ENCODE data around the gene NMRK1.

DNA sequence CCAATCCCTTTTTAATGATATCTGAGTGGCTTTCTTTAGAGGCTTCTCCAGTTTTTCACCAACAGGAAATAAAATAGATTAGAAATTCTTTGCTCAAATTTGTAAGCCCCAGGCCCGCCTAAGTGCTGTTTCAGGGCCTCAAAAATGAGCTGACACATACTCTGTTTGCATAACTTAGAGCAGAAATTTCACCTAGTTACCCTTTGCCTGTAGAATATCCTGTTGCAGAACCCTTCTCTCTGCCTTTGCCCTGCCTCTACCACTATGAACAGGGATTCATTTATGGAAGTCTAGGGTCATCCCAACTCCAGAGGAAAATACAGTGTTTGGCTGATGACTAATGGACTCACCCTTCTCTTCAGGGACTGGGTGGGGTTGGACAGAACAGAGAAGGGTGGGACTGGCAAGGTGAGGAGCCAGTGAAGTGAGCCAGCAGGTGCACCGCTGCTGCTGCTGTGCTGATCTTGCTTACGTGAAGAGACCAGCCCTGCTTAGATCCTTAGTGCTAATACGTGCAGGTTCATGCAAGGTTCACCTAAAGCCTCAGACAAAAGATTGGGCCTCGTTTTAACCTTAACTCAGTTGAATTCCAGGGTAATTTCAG lies 23.2 kb upstream of the NMRK1 start:
- no peak for TF ChIP-seq EZH2 (IDR thresholded peaks at IDR 0.05; ENCODE audit: low read depth)
- TF ChIP-seq, protein P1, sequence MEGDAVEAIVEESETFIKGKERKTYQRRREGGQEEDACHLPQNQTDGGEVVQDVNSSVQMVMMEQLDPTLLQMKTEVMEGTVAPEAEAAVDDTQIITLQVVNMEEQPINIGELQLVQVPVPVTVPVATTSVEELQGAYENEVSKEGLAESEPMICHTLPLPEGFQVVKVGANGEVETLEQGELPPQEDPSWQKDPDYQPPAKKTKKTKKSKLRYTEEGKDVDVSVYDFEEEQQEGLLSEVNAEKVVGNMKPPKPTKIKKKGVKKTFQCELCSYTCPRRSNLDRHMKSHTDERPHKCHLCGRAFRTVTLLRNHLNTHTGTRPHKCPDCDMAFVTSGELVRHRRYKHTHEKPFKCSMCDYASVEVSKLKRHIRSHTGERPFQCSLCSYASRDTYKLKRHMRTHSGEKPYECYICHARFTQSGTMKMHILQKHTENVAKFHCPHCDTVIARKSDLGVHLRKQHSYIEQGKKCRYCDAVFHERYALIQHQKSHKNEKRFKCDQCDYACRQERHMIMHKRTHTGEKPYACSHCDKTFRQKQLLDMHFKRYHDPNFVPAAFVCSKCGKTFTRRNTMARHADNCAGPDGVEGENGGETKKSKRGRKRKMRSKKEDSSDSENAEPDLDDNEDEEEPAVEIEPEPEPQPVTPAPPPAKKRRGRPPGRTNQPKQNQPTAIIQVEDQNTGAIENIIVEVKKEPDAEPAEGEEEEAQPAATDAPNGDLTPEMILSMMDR (conservative IDR thresholded peaks at IDR 0.05), result no peak

Measured in PC-9 (cell line).